Measurements from ENCODE around the gene CLEC4C.
A peak's percentile ranks its signal among the peaks of the same experiment; 100 is the strongest.
"Not testable (repeated sequence)": the region's sequence is repeated elsewhere in the genome, so short reads cannot be mapped to it uniquely, and the experiment has no call there.

The CLEC4C gene, protein sequence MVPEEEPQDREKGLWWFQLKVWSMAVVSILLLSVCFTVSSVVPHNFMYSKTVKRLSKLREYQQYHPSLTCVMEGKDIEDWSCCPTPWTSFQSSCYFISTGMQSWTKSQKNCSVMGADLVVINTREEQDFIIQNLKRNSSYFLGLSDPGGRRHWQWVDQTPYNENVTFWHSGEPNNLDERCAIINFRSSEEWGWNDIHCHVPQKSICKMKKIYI

DNA sequence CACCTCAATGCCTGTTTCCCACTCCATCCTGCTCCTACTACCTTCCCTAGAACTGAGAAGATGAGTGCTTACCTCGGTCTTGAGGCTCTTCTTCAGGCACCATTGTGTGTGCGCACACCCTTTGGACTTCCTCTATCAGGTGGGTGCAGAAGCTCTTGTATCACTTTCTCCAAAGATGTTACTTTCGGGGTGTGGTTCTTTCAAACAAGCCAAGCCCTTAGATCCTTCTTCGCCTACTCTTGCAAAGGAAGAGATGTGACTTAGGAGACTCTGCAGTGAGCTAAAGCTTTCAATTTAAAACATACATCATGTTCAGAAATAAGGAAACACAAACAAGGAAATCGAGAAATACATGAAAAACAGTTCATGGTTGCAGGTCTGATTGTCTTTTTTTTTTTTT, at the start of gene CLEC4C:
CLEC4C (minus strand) TSS at position 130 of the 400 bp plus-strand sequence; CDS start at position 103, 27 bp downstream.
- no peak for DNase-seq (ENCODE audit: low read depth)

DNA sequence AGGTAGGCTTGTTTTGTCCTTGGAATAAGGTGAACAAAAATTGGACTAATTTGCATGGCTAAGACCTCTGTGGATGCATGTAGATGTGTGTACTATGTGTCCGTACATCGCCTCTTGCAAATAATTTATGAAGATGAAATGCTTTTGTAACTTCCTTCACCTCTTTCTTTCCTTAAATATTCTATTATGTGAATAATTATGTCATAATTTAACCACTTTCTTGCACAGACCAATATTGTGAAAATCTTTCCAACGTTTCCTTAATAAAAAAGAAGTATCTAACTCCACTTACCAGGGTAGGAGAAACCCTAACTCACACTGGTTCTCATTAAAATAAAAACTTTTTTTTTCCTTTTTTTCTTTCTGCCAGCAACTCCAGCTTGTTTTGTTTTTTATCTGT, 46.0 kb upstream of the CLEC4C start:
- DNase-seq (ENCODE audit: low read depth), result no peak

DNA sequence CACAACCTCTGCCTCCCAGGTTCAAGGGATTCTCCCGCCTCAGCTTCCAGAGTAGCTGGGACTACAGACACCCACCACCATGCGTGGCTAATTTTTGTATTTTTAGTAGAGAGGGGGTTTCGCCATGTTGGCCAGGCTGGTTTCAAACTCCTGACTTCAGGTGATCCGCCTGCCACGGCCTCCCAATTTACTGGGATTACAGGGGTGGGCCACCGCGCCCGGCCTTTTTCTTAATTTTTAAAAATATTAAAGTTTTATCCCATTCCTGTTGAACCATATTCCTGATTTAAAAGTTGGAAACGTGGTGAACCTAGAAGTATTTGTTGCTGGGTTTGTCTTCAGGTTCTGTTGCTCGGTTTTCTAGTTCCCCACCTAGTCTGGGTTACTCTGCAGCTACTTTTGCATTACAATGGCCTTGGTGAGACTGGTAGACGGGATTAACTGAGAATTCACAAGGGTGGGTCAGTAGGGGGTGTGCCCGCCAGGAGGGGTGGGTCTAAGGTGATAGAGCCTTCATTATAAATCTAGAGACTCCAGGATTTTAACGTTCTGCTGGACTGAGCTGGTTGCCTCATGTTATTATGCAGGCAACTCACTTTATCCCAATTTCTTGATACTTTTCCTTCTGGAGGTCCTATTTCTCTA, 41.8 kb upstream of the CLEC4C start, which contains the start of gene NANOG:
NANOG (plus strand) TSS at position 519 of the 645 bp plus-strand sequence. CDS start 213 bp downstream, outside the sequence.
- DNase-seq (ENCODE audit: low read depth), result not testable (repeated sequence)

DNA sequence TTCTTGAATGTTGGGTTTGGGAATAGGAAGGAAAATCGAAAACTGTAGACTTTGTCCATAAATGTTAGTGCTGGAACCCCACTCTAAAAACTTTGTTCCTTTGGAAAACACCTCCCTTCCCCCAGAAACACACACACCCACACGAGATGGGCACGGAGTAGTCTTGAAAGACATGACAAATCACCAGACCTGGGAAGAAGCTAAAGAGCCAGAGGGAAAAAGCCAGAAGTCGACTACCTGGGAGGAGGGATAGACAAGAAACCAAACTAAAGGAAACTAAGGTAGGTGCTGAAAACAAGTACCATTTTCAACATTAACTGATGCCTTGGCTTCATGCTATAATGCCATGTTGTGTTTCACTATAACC, 41.1 kb upstream of the CLEC4C start:
- DNase-seq (ENCODE audit: low read depth), result no peak

DNA sequence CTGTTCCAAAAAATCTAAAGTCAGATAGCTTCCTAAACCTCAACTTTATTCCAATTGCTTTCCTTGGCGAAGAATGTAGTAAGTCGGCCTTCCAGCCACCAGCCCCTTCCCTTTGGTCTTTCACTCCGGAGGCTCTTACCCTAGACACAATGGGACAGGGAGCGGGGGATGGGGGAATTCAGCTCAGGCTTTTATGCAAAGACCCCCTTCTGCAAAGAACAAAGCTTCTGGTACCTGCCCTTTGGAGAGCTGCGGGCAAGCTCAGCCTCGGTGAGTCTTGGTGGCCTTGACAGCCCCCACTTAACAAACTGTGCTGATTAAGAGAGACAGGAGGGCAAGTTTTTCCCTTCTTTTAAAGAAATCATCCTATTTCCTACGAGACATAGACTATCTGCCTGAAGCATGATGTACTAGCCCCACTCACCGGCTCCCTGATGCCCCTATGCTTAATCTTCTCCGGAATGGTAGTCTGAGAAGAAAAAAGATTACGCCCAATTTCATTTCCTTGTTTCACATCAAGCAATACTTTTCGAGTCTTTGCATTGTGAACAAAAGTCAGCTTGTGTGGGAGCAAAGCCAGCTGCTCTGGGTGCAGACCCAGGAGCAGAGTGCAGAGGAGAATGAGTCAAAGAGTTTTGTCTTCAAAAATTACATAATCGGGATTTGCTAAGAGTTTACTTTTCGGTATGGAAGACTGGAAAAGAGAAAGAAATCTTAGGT, 40.6 kb upstream of the CLEC4C start:
- peak; percentile 3 for DNase-seq (ENCODE audit: low read depth)

DNA sequence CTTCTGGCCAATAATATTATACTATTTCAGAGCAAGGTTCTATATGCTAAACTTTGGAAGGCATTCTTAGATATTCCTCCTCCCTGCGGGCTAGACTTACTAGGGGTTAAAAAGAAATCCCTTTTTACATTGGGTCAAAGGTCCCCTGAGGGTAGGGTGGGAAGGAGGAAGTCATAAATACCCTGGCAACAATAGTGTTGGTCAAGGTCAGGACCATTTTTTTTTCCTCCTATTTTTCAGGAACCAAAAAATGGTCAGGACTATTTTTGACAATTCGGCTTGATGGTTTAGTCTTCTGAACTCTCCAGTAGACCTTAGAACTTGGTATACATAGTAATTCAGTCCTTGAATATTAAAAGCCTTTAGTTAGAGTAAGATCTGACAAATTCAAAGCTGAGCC, 37.5 kb upstream of the CLEC4C start:
- no peak for DNase-seq (ENCODE audit: low read depth)

DNA sequence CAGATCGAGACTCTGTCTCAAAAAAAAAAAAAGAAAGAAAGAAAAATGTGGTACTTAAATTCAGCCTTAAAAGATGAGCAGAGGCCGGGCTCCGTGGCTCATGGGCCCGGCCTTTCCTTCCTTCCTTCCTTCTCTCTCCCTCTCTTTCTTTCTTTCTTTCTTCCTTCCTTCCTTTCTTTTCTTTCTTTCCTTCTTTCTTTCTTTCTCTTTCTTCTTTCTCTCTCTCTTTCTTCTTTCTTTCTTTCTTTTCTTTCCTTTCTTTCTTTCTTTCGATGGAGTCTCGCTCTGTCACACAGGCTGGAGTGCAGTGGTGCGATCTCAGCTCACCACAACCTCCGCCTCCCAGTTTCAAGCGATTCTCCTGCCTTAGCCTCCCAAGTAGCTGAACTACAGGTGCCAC, 36.3 kb upstream of the CLEC4C start:
- not testable (repeated sequence) for DNase-seq (ENCODE audit: low read depth)

DNA sequence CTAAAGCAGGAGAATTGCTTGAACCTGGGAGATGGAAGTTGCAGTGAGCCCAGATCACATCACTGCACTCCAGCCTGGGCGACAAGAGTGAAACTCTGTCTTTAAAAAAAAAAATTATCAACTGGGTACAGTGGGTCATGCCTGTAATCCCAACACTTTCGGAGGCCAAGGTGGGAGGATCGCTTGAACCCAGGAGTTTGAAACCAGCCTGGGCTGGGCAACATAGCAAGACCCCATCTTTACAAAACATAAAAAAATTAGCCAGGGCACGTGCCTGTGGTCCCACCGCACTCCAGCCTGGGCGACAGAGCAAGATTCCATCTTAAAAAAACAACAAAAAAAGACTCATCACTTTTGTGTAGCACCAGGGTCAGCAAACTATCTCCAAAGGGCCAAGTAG, 34.9 kb upstream of the CLEC4C start:
- DNase-seq (ENCODE audit: low read depth), result no peak

DNA sequence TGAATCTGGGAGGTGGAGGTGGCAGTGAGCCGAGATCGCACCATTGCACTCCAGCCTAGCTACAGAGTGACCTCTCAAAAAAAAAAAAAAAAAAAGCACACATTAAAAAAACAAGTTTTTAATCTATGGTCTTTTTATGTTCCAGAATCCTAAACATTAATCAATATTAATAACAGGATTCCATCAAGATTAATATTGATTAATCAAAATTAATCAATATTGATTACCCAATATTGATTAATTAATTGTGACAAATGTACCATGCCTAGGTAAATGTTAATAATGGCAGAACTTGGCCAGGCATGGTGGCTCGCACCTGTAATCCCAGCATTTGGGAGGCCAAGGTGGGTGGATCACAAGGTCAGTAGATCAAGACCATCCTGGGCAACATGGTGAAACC, 34.1 kb upstream of the CLEC4C start:
- no peak for DNase-seq (ENCODE audit: low read depth)

DNA sequence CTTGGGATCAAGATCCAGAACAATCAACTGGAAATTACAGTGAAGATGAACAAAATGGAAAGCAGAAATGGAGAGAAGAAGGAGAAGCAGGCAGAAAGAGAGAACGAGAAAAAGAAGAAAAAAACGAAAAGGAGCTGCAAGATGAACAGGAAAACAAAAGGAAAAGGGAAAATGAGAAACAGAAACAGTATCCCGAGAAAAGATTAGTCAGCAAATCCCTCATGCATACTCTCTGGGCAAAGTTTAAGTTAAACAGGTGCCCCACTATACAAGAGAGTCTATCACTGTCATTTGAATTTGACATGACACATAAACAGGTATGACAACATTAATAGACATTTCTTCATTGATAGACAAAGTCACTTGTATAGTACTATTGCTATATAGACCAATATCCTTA, 22.8 kb upstream of the CLEC4C start:
- no peak for DNase-seq (ENCODE audit: low read depth)

DNA sequence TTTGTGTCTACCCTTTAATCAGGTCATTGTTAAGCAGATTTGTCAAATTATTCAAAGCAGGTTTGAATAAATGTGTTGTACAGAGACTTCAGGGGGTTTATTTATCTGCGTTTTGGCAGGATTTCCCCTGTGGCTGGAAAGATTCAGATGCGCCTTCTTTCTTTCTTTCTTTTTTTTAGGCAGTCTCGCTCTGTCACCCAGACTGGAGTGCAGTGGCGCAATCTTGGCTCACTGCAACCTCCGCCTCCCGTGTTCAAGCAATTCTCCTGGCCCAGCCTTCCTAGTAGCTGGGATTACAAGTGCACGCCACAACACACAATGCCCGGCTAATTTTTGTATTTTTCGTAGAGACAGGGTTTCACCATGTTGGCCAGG, 11.6 kb upstream of the CLEC4C start:
- no peak for DNase-seq (ENCODE audit: low read depth)

DNA sequence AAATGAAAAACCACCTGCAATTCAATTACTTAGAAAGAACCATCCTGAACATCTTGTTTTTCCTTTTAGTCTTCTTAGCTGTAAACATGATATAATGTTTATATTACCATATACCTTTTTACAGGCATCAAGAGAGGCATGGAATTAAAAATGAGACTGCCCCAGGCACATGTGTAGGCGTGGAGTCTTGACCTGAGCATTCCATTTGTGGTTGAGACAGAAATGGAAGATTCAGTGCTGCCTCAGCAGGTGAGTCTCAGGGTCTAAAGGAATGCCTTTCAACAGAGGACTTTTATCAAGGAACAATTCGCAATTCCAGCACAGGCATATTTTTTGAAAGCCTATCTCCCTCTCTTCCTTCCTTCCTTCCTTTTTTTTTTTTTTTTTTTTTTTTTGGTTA, 9.8 kb upstream of the CLEC4C start:
- no peak for DNase-seq (ENCODE audit: low read depth)

DNA sequence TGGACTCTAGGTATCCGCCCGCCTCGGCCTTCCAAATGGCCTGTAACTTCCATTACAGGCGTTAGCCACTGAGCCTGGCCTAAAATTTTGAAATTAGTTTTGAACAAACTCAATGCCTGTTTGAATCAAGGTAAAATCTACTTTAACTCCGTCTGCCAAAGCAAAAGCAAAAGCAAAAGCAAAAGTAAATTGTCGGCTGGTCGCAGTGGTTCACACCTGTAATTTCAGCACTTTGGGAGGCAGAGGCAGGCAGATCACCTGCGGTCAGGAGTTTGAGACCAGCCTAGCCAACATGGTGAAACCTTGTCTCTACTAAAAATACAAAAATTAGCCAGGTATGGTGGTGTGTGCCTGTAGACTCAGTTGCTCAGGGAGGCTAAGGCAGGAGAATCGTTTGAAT, 8.5 kb upstream of the CLEC4C start:
- not testable (repeated sequence) for DNase-seq (ENCODE audit: low read depth)

DNA sequence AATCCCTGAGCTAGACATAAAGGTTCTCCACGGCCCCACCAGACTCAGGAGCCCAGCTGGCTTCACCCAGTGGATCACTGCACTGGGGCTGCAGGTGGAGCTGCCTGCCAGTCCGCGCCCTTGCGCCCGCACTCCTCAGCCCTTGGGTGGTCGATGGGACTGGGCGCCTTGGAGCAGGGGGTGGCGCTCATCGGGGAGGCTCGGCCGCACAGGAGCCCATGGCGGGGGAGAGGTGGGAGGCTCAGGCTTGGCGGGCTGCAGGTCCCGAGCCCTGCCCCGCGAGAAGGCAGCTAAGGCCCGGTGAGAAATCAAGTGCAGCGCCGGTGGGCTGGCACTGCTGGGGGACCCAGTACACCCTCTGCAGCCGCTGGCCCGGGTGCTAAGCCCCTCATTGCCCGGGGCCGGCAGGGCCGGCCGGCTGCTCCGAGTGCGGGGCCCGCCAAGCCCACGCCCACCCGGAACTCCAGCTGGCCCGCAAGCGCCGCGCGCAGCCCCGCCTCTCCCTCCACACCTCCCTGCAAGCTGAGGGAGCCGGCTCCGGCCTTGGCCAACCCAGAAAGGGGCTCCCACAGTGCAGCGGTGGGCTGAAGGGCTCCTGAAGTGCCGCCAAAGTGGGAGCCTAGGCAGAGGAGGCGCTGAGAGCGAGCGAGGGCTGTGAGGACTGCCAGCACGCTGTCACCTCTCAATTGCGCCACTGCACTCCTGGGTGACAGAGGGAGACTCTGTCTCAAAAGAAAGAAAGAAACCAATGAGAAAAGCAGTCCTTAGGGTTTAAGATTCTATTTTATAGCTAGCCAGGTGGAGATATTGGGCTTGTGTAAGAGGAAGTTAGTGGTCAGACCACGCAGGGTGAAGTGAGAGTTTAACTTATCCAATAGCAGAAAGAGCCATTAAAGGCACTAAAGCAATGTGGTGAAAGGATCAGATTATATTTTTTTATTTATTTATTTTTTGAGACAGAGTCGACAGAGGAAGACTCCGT, 5.1 kb upstream of the CLEC4C start:
- DNase-seq (ENCODE audit: low read depth), result not testable (repeated sequence)

DNA sequence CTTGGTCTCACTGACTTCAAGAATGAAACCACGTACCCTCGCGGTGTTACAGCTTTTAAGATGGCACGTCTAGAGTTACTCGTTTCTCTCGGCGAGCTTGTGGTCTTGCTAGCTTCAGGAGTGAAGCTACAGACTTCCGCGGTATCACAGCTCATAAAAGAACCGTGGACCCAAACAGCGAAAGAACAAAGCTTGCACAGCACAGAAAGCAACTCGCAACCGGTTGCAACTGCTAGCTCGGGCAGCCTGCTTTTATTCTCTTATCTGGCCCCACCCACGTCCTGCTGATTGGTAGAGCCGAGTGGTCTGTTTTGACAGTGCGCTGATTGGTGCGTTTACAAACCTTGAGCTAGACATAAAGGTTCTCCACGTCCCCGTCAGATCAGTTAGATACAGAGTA, 4.2 kb upstream of the CLEC4C start:
- DNase-seq (ENCODE audit: low read depth), result no peak

DNA sequence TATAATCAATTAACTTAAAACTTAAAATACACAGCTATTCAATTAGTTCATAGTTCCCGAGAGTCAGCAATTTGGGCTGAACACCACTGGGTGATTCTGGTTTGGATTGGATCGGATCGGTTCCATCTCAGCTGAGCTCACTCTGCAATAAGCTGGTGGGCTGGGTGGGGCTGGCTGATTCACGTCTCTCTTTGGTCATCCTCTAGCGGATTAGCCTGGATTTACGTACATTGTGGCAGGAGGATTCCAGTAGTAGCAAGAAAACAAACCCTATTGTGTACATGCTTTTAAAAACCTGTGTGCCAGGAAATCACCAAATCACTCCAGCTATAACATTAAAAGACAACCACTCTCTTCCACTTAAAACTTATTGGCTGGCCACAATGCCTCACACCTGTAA, 3.2 kb upstream of the CLEC4C start:
- DNase-seq (ENCODE audit: low read depth), result no peak

DNA sequence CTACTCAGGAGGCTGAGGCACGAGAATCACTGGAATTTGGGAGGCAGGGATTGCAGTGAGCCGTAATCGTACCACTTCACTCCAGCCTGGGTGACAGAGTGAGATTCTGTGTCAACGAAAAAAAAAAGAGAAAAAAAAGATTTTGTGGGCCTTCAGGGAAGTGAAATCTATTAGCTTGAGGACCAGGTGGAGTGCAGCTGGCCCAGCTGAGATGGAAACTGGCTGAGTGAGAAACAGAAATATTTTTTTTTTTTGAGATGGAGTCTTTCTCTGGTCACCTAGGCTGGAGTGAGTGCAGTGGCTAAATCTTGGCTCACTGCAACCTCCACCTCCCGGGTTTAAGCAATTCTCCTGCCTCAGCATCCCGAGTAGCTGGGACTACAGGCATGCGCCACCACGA, 2.3 kb upstream of the CLEC4C start:
- no peak for DNase-seq (ENCODE audit: low read depth)

DNA sequence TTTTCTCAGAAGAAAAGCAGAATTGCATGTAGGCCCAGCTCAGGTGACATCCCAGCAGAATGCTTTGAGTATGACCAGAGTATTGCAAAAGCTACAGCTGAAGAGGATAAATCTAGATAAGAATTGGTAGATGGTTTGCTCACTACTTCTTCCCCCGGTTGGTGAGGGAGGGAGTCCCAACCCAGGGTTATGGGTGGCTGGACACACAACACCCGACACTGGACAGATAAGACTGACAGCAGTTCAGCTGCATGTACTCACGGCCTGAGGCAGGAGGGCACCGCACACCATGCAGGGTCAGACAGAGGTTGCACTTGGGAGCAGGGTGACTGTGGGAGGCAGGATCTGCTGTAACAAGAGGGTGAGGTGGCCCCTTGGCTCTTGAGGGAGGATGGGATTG, 1.7 kb upstream of the CLEC4C start:
- DNase-seq (ENCODE audit: low read depth), result no peak

DNA sequence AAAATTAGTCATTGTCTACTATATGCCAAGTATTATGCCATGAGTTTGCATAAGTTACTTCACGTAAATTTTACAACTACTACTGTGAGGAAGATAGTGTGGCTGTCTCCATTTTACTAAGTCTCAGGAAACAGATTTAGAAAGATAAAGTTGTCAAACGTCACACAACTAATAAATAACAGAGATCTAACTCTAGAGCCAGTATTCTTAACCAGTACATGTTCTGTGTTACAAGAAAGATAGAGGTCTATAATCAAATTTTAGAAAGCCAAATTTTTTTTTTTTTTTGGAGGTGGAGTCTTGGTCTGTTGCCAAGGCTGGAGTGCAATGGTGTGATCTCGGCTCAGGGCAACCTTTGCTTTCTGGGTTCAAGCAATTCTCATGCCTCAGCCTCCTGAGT, 14.2 kb downstream of the CLEC4C start:
- no peak for DNase-seq (ENCODE audit: low read depth)

DNA sequence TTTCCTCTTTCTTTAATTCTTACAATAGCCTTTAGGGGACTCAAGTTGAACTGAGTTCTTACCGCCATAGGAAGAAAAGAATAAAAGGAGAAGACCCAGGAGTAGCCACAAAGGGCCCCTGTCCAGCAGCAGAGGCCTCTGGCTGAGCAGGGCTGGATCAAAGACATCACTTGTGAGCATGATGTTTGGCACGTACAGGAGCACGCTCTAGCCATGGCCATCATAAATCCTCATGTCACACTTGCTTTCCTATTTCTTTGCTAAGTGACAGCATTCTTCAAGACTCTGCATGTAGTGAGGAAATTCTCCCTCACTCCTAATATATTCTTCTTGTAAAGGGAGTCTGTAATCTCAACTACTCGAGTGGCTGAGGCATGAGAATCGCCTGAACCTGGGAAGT, 15.7 kb downstream of the CLEC4C start:
- DNase-seq (ENCODE audit: low read depth), result no peak

DNA sequence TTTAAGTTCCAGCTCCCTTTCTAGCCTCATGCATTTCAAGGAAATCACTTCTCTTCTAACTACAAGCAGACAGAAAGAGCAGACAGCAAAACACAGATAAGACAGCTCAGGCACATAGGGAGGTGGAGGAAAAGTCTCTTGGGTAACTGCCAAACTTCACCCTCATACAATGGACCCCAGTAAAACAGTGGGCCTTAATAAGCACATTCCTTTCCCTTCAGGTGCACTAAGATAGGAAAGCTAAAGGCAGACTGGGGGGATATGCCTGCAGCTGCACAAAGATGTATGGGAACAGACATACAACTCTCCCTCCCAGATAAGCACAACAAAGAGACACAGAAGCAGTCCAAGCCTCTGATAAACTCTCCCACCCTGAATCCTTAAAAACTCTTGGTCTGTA, 16.2 kb downstream of the CLEC4C start:
- DNase-seq (ENCODE audit: low read depth), result not testable (repeated sequence)

DNA sequence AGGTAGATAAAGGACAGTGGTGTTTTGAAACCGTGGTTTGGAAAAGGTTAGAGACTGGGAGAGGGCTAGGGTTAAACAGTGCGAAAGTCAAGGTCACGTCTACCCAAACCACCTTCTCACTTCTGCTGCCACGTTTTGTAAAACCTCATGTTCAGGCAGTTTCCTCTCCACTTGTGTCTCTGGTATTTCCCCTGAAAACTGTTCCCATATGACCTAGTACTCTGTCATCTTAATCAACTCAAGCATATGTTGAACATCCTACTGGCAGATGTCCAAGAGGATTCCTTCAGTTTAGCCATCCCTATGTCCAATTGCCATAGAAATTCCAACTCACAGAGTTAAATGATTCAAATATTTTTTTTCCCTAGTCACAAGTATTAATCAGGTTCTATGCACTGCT, 17.4 kb downstream of the CLEC4C start:
- no peak for DNase-seq (ENCODE audit: low read depth)
